SK-N-MC (cell line): ENCODE measurements around the gene KCNAB1.
A peak's percentile ranks its signal among the peaks of the same experiment; 100 is the strongest.

Experiments used
- DNase-seq: peaks from one replicate; pipeline ENCODE4 v3.0.0-alpha.2; 2011; ENCODE audit warnings: low read depth, low spot score
- H3K27ac ChIP-seq: fragments of 200-600 bp; sonication (generic); 2 replicates; pipeline ENCODE4 v1.5.1; 2016; ENCODE audit warnings: mixed run types
- H3K36me3 ChIP-seq: fragments of 200-600 bp; sonication (generic); 2 replicates; pipeline ENCODE4 v1.6.1; 2017; ENCODE audit warnings: antibody characterized with exemption, low read length, mixed read lengths; ENCODE audit not compliant: insufficient read depth
- H3K4me3 ChIP-seq: fragments of 200-600 bp; sonication (generic); 2 replicates; pipeline ENCODE4 v1.5.1; 2016
- H3K9ac ChIP-seq: fragments of 200-600 bp; sonication (generic); 2 replicates; pipeline ENCODE4 v1.8.0; 2017; ENCODE audit warnings: mixed run types, mixed read lengths; ENCODE audit not compliant: insufficient read length
- H3K9me3 ChIP-seq: fragments of 200-600 bp; sonication (generic); 2 replicates; pipeline ENCODE4 v1.6.1; 2017; ENCODE audit warnings: low read depth, mild to moderate bottlenecking, antibody characterized with exemption, low read length, moderate library complexity, mixed read lengths
- EZH2 ChIP-seq: fragments of 200-600 bp; sonication (generic); IDR thresholded peaks from one replicate; pipeline ENCODE4 v1.6.1; 2017; ENCODE audit warnings: antibody characterized with exemption
- FOXP2 ChIP-seq: optimal IDR thresholded peaks from 2 replicates; pipeline ENCODE3; 2011; ENCODE audit warnings: mild to moderate bottlenecking, moderate library complexity; ENCODE audit not compliant: insufficient read depth; ENCODE audit errors: extremely low read length, control extremely low read depth
- POLR2AphosphoS5 ChIP-seq: IDR thresholded peaks from 2 replicates; pipeline ENCODE4 v1.6.1; 2012; ENCODE audit warnings: mild to moderate bottlenecking, low read depth, low read length, borderline replicate concordance

Gene KCNAB1

GRCh38 chr3:156356537-156357363 lies 236.4 kb downstream of the KCNAB1 start:
- DNase-seq: no peak
- no peak overlapping the region for H3K4me3 ChIP-seq
- TF ChIP-seq FOXP2: no peak
- no peak for TF ChIP-seq EZH2

DNA sequence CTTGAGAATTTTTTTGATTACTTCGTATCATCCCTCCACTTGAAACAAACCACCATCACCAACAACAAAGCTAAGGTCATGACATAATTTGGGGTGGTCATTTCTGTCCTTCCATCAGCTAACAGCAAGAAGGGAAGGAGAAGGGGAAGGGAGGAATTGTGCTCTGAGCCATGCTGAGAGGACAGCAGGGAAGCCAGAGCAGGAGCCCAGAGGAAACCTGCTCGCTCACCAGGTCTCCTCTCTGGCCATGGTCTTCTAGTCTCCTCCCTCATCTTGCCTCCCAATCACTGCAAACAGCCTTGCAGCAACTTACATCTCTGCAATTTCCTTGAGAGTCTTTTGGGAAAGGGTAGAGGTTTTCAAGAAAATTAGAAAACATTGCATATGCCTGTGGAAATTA lies 237.9 kb downstream of the KCNAB1 start:
- H3K9ac ChIP-seq: no peak overlapping the region
- no peaks in the 10 kb centered on the region for H3K9me3 ChIP-seq
- no peak overlapping the region for H3K4me3 ChIP-seq
- no peak for DNase-seq
- H3K27ac ChIP-seq: no peak overlapping the region
- H3K36me3 ChIP-seq: no peaks in the 10 kb centered on the region
- TF ChIP-seq FOXP2 (no peak), EZH2 (no peak), POLR2AphosphoS5 (no peak)

More at GRCh38 chr3:156356537-156357363, 236.4 kb downstream of the KCNAB1 start:
- Histone ChIP-seq H3K27ac (no peak overlapping the region), H3K9ac (no peak overlapping the region), H3K9me3 (no peaks in the 10 kb centered on the region), H3K36me3 (no peaks in the 10 kb centered on the region)

DNA sequence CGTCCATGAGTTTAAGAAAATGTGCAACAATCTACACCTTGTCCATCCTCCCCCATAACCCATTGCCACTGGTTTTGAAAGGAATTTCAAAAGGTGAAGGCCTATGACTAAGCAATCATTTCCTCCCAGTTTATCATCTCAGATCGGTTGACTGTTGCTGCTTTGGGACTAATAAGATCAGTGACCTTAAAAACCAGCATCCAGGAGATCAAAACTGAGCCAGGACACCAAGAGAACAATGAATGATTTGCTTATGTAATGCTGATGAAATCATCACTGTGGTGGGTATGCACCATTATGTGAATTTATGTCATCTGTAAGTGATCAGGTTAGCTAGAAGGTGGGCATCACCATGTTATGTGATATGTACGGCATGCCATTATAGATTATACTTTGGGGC lies 239.0 kb downstream of the KCNAB1 start:
- no peak overlapping the region for H3K27ac ChIP-seq
- TF ChIP-seq FOXP2: no peak
- no peak for TF ChIP-seq EZH2
- TF ChIP-seq POLR2AphosphoS5: no peak
- H3K4me3 ChIP-seq: no peak overlapping the region
- no peak for DNase-seq
- no peaks in the 10 kb centered on the region for H3K9me3 ChIP-seq
- H3K9ac ChIP-seq: no peak overlapping the region
- no peaks in the 10 kb centered on the region for H3K36me3 ChIP-seq

DNA sequence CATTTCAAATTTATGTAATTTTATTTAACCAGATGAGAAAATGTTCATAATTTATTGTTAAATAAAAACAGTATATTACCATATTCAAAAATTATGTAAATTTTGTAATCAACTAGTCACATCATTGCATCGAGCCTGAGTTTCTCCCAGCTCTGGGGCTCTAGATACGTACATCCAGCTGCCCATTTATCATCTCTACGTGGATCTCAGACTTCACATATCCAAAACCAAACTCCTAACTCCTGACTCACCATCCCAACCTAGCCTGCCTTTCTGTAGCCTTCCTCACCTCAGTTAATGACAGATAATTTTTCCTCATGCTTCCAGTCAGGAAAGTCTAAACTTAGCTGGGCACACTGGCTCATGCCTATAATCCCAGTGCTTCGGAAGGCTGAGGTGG lies 239.7 kb downstream of the KCNAB1 start:
- no peak for DNase-seq
- Histone ChIP-seq H3K4me3 (no peak overlapping the region), H3K27ac (no peak overlapping the region), H3K9ac (no peak overlapping the region), H3K9me3 (no peaks in the 10 kb centered on the region), H3K36me3 (no peaks in the 10 kb centered on the region)
- TF ChIP-seq FOXP2 (no peak), POLR2AphosphoS5 (no peak), EZH2 (no peak)

- DNase-seq: no peak
- no peak overlapping the region for H3K27ac ChIP-seq
- no peak overlapping the region for H3K4me3 ChIP-seq
- no peaks in the 10 kb centered on the region for H3K9me3 ChIP-seq
- TF ChIP-seq POLR2AphosphoS5 (no peak), EZH2 (no peak), FOXP2 (no peak)
- no peaks in the 10 kb centered on the region for H3K36me3 ChIP-seq
- no peak overlapping the region for H3K9ac ChIP-seq
Observed at GRCh38 chr3:156360963-156361362, 240.6 kb downstream of the KCNAB1 start.

- TF ChIP-seq EZH2 (no peak), POLR2AphosphoS5 (no peak), FOXP2 (no peak)
- Histone ChIP-seq H3K9ac (no peak overlapping the region), H3K27ac (no peak overlapping the region), H3K36me3 (no peaks in the 10 kb centered on the region), H3K9me3 (no peaks in the 10 kb centered on the region), H3K4me3 (no peak overlapping the region)
- DNase-seq: no peak
Observed at GRCh38 chr3:156366559-156366958, 246.2 kb downstream of the KCNAB1 start.

- TF ChIP-seq EZH2 (no peak), POLR2AphosphoS5 (no peak), FOXP2 (no peak)
- H3K9me3 ChIP-seq: no peaks in the 10 kb centered on the region
- no peak overlapping the region for H3K4me3 ChIP-seq
Observed at GRCh38 chr3:156368189-156368588, 247.8 kb downstream of the KCNAB1 start.

DNA sequence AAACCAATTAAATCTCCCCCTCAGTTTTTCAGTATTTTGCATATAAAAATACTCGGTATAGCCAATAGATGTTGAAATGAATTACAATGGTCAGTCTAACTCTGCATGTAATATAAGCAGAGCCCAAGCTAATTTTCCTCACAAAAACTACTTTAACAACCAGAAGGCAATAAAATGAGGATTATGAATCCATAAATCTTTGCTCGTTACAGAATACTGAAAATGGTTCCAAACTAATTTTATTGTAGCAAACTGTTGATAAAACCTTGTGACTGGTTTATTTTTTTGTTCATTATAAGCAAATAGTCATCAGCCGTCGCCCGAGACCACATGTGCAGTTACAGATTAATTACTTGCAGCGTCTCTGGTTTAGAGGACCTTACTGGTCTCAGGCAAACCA lies 251.3 kb downstream of the KCNAB1 start:
- H3K4me3 ChIP-seq: no peak overlapping the region
- TF ChIP-seq POLR2AphosphoS5 (no peak), FOXP2 (no peak), EZH2 (no peak)
- no peak overlapping the region for H3K9ac ChIP-seq
- no peaks in the 10 kb centered on the region for H3K36me3 ChIP-seq
- DNase-seq: no peak
- H3K27ac ChIP-seq: no peak overlapping the region
- no peaks in the 10 kb centered on the region for H3K9me3 ChIP-seq

More at GRCh38 chr3:156368189-156368588, 247.8 kb downstream of the KCNAB1 start:
- no peak overlapping the region for H3K27ac ChIP-seq
- no peak overlapping the region for H3K9ac ChIP-seq
- H3K36me3 ChIP-seq: no peaks in the 10 kb centered on the region
- no peak for DNase-seq

- Histone ChIP-seq H3K4me3 (peak overlapping the region; percentile 9), H3K9ac (no peak overlapping the region), H3K36me3 (no peaks in the 10 kb centered on the region), H3K27ac (peak overlapping the region; percentile 44; the same call in 1 of the 2 replicates), H3K9me3 (no peaks in the 10 kb centered on the region)
- no peak for TF ChIP-seq FOXP2
- no peak for TF ChIP-seq POLR2AphosphoS5
- no peak for TF ChIP-seq EZH2
- peak; percentile 20 for DNase-seq
Observed at GRCh38 chr3:156373095-156373494, 252.7 kb downstream of the KCNAB1 start.
